Neural progenitor cell (in vitro differentiated cells): ENCODE measurements around the gene TBC1D19.

Source experiments
- CTCF ChIP-seq: fragments of 200-600 bp; sonication (generic); IDR thresholded peaks from 2 replicates; pipeline ENCODE4 v1.5.1; 2017; ENCODE audit warnings: antibody characterized with exemption, mild to moderate bottlenecking
- EZH2 ChIP-seq: fragments of 200-600 bp; sonication (generic); IDR thresholded peaks from 2 replicates; pipeline ENCODE4 v1.6.1; 2017; ENCODE audit warnings: antibody characterized with exemption, mild to moderate bottlenecking, moderate library complexity

GRCh38 chr4:26802790-26803189 lies 218.9 kb downstream of the TBC1D19 start:
- TF ChIP-seq CTCF, result no peak
- TF ChIP-seq EZH2, result no peak
